Muscle layer of duodenum (tissue), 2 donors: ENCODE results near the gene MFAP3.

Experiments
- H3K27ac ChIP-seq: one replicate; pipeline ENCODE4 v1.7.0; 2013; ENCODE audit warnings: mild to moderate bottlenecking, low read length
- H3K27me3 ChIP-seq: one replicate; pipeline ENCODE4 v1.7.0; 2013; ENCODE audit warnings: low read depth, mild to moderate bottlenecking, control low read depth, low read length
- H3K36me3 ChIP-seq, 2 donors: one replicate each; pipeline ENCODE4 v1.7.0; 2013; ENCODE audit warnings: low read length in 2 of 2, control low read depth in 1 of 2, mild to moderate bottlenecking in 1 of 2; ENCODE audit not compliant: insufficient read depth in 2 of 2, control insufficient read depth in 1 of 2
- H3K4me1 ChIP-seq, 2 donors: one replicate each; pipeline ENCODE4 v1.7.0; 2013; ENCODE audit warnings: low read length in 2 of 2, mild to moderate bottlenecking in 2 of 2, control low read depth in 1 of 2, moderate library complexity in 1 of 2; ENCODE audit not compliant: insufficient read depth in 2 of 2, control insufficient read depth in 1 of 2
- H3K4me3 ChIP-seq, 2 donors: one replicate each; pipeline ENCODE4 v1.7.0; 2013; ENCODE audit warnings: low read length in 2 of 2, low read depth in 1 of 2, mild to moderate bottlenecking in 1 of 2
- H3K9me3 ChIP-seq, 2 donors: one replicate each; pipeline ENCODE4 v1.7.0; 2013; ENCODE audit warnings: low read length in 2 of 2, control low read depth in 1 of 2, mild to moderate bottlenecking in 1 of 2; ENCODE audit not compliant: control insufficient read depth in 1 of 2
- donor health status: healthy.

Gene MFAP3

GRCh38 chr5:154076240-154076922 is 37.6 kb downstream of the MFAP3 start:
- H3K27ac ChIP-seq = no peak overlapping the region

GRCh38 chr5:154077696-154078095 is 38.9 kb downstream of the MFAP3 start:
- no peak overlapping the region for H3K27ac ChIP-seq
- no peaks in the 10 kb centered on the region for H3K4me1 ChIP-seq
- no peak overlapping the region for H3K4me3 ChIP-seq
- H3K9me3 ChIP-seq = no peaks in the 10 kb centered on the region
- H3K36me3 ChIP-seq = no peaks in the 10 kb centered on the region
- no peaks in the 10 kb centered on the region for H3K27me3 ChIP-seq

More at GRCh38 chr5:154076240-154076922, 37.6 kb downstream of the MFAP3 start:
- Histone ChIP-seq H3K36me3 (no peaks in the 10 kb centered on the region), H3K4me1 (no peaks in the 10 kb centered on the region), H3K4me3 (no peak overlapping the region), H3K27me3 (no peaks in the 10 kb centered on the region), H3K9me3 (no peaks in the 10 kb centered on the region)

GRCh38 chr5:154078272-154078671 is 39.5 kb downstream of the MFAP3 start:
- H3K27me3 ChIP-seq = no peaks in the 10 kb centered on the region
- H3K27ac ChIP-seq = no peak overlapping the region
- H3K9me3 ChIP-seq = no peaks in the 10 kb centered on the region
- H3K4me3 ChIP-seq = no peak overlapping the region
- H3K36me3 ChIP-seq = no peaks in the 10 kb centered on the region
- no peaks in the 10 kb centered on the region for H3K4me1 ChIP-seq

GRCh38 chr5:154081246-154081645 is 42.5 kb downstream of the MFAP3 start:
- Histone ChIP-seq H3K4me3 (no peak overlapping the region), H3K4me1 (no peaks in the 10 kb centered on the region), H3K9me3 (no peaks in the 10 kb centered on the region), H3K36me3 (no peaks in the 10 kb centered on the region), H3K27me3 (no peaks in the 10 kb centered on the region), H3K27ac (no peak overlapping the region)

GRCh38 chr5:154084062-154084639 is 45.4 kb downstream of the MFAP3 start:
- H3K4me3 ChIP-seq = no peak overlapping the region
- no peaks in the 10 kb centered on the region for H3K9me3 ChIP-seq
- H3K27me3 ChIP-seq = no peaks in the 10 kb centered on the region

GRCh38 chr5:154086146-154086545 is 47.4 kb downstream of the MFAP3 start:
- Histone ChIP-seq H3K4me3 (no peak overlapping the region), H3K9me3 (no peaks in the 10 kb centered on the region), H3K27me3 (no peaks in the 10 kb centered on the region), H3K36me3 (no peaks in the 10 kb centered on the region), H3K27ac (no peak overlapping the region), H3K4me1 (no peaks in the 10 kb centered on the region)

More at GRCh38 chr5:154084062-154084639, 45.4 kb downstream of the MFAP3 start:
- Histone ChIP-seq H3K4me1 (no peaks in the 10 kb centered on the region), H3K36me3 (no peaks in the 10 kb centered on the region), H3K27ac (no peak overlapping the region)

- Histone ChIP-seq H3K4me3 (no peak overlapping the region), H3K9me3 (no peaks in the 10 kb centered on the region), H3K27ac (no peak overlapping the region), H3K36me3 (no peaks in the 10 kb centered on the region), H3K4me1 (peaks cover 0 to 3% of the 10 kb centered on the region in 2 donors), H3K27me3 (no peaks in the 10 kb centered on the region)
Observed at GRCh38 chr5:154086641-154087040, 47.9 kb downstream of the MFAP3 start.

- Histone ChIP-seq H3K4me1 (peaks cover 0 to 9% of the 10 kb centered on the region in 2 donors), H3K36me3 (no peaks in the 10 kb centered on the region), H3K27me3 (no peaks in the 10 kb centered on the region), H3K4me3 (no peak overlapping the region), H3K27ac (no peak overlapping the region), H3K9me3 (no peaks in the 10 kb centered on the region)
Observed at GRCh38 chr5:154087260-154087659, 48.5 kb downstream of the MFAP3 start.

GRCh38 chr5:154088801-154089200 is 50.0 kb downstream of the MFAP3 start:
- H3K4me1 ChIP-seq = peaks cover 0 to 9% of the 10 kb centered on the region in 2 donors

GRCh38 chr5:154090656-154091055 is 51.9 kb downstream of the MFAP3 start:
- H3K9me3 ChIP-seq = no peaks in the 10 kb centered on the region
- no peaks in the 10 kb centered on the region for H3K27me3 ChIP-seq
- peaks cover 0 to 9% of the 10 kb centered on the region in 2 donors for H3K4me1 ChIP-seq
- no peak overlapping the region for H3K27ac ChIP-seq
- no peak overlapping the region for H3K4me3 ChIP-seq
- H3K36me3 ChIP-seq = no peaks in the 10 kb centered on the region

More at GRCh38 chr5:154088801-154089200, 50.0 kb downstream of the MFAP3 start:
- Histone ChIP-seq H3K36me3 (no peaks in the 10 kb centered on the region), H3K9me3 (no peaks in the 10 kb centered on the region), H3K4me3 (no peak overlapping the region), H3K27ac (no peak overlapping the region), H3K27me3 (no peaks in the 10 kb centered on the region)

GRCh38 chr5:154092356-154093141 is 53.8 kb downstream of the MFAP3 start:
- H3K27me3 ChIP-seq = no peaks in the 10 kb centered on the region
- no peaks in the 10 kb centered on the region for H3K36me3 ChIP-seq
- peaks cover 0 to 9% of the 10 kb centered on the region in 2 donors for H3K4me1 ChIP-seq
- no peak overlapping the region for H3K4me3 ChIP-seq
- H3K9me3 ChIP-seq = no peaks in the 10 kb centered on the region
- no peak overlapping the region for H3K27ac ChIP-seq
